A549 treated with AZD2906 at 1 μM for 4 hours (cell line): ENCODE results near the gene PLTP. TPM values are rescaled to one million over a fixed set of nuclear protein-coding genes. Genes with fewer than 3 reads are reported as not detected.

Experiments
- total RNA-seq: library from RNA; stranded (reverse); fragments of 200-300 nt; extraction: Qiagen RNA extraction; gene quantifications from 5 replicates; pipeline ENCODE4 v1.2.3, GENCODE V29; 2022

PLTP gene
- total RNA-seq: 1.4 to 2.0 TPM (median 1.7 TPM) in 5 replicates

GRCh38 chr20:45911486-45912343, at the start of gene PLTP:
Gene PLTP (minus strand): TSS chr20:45912155. CDS start chr20:45911452, 703 bp downstream.

GRCh38 chr20:45934586-45935415, 22.8 kb upstream of the PLTP start, which contains the start of gene PCIF1:
Gene PCIF1 (plus strand): TSS chr20:45934683. CDS start chr20:45939000, 4,317 bp downstream.

GRCh38 chr20:45890985-45891983, 20.7 kb downstream of the PLTP start, which contains the start of the genes CTSA and NEURL2:
Gene CTSA (plus strand): TSS chr20:45891335. CDS start chr20:45891569, 234 bp downstream.
Gene NEURL2 (minus strand): TSS chr20:45891208. CDS start chr20:45890991, 217 bp downstream.

GRCh38 chr20:45887346-45887715, 24.6 kb downstream of the PLTP start, which contains the start of gene SPATA25:
Gene SPATA25 (minus strand): TSS chr20:45887622. CDS start chr20:45887590, 32 bp downstream.

GRCh38 chr20:45880988-45881788, 30.8 kb downstream of the PLTP start, which contains the start of gene ZSWIM1:
Gene ZSWIM1 (plus strand): TSS chr20:45881227. CDS start chr20:45882593, 1,366 bp downstream.

GRCh38 chr20:45857114-45857881, 54.7 kb downstream of the PLTP start, which contains the start of the genes ACOT8 and ZSWIM3:
Gene ACOT8 (minus strand): TSS chr20:45857392. CDS start chr20:45857315, 77 bp downstream.
Gene ZSWIM3 (plus strand): TSS chr20:45857614. CDS start chr20:45857826, 212 bp downstream.

Other genes starting within 250 kb of the PLTP start
- not detected in 5 replicates for gene WFDC11, start 241.9 kb downstream of the PLTP start, total RNA-seq
- not detected in 5 replicates for gene WFDC13, start 210.1 kb downstream of the PLTP start, total RNA-seq
- not detected in 5 replicates for gene WFDC10B, start 207.1 kb downstream of the PLTP start, total RNA-seq
- gene SPINT4, start 189.8 kb downstream of the PLTP start, total RNA-seq: not detected in 5 replicates
- not detected in 5 replicates for gene WFDC3, start 120.3 kb downstream of the PLTP start, total RNA-seq
- gene DNTTIP1, start 120.2 kb downstream of the PLTP start, total RNA-seq: 30.2 to 35.8 TPM (median 35.2 TPM) in 5 replicates
- 217 to 241 TPM (median 229 TPM) in 5 replicates for gene UBE2C, start 99.5 kb downstream of the PLTP start, total RNA-seq
- 0.13 to 0.26 TPM (median 0.25 TPM) in 3 of 5 replicates, not detected in the others for gene TNNC2, start 84.8 kb downstream of the PLTP start, total RNA-seq
- 8.7 to 10.8 TPM (median 10.1 TPM) in 5 replicates for gene SNX21, start 78.4 kb downstream of the PLTP start, total RNA-seq
- gene ACOT8, start 54.8 kb downstream of the PLTP start, total RNA-seq: 18.1 to 21.1 TPM (median 18.5 TPM) in 5 replicates
- 1.6 to 2.2 TPM (median 1.7 TPM) in 5 replicates for gene ZSWIM3, start 54.5 kb downstream of the PLTP start, total RNA-seq
- 4.9 to 5.9 TPM (median 5.8 TPM) in 5 replicates for gene ZSWIM1, start 30.9 kb downstream of the PLTP start, total RNA-seq
- 0.23 to 0.48 TPM (median 0.30 TPM) in 5 replicates for gene SPATA25, start 24.5 kb downstream of the PLTP start, total RNA-seq
- gene NEURL2, start 20.9 kb downstream of the PLTP start, total RNA-seq: 0.61 to 1.1 TPM (median 0.96 TPM) in 5 replicates
- gene CTSA, start 20.8 kb downstream of the PLTP start, total RNA-seq: 91.5 to 122 TPM (median 109 TPM) in 5 replicates
- gene PCIF1, start 22.5 kb upstream of the PLTP start, total RNA-seq: 28.6 to 37.2 TPM (median 33.6 TPM) in 5 replicates
- 6.6 to 9.5 TPM (median 8.6 TPM) in 5 replicates for gene ZNF335, start 60.0 kb upstream of the PLTP start, total RNA-seq
- gene MMP9, start 96.8 kb upstream of the PLTP start, total RNA-seq: 0.19 to 0.52 TPM (median 0.44 TPM) in 5 replicates
- gene SLC12A5, start 117.1 kb upstream of the PLTP start, total RNA-seq: 10.9 to 19.3 TPM (median 13.7 TPM) in 5 replicates
- gene NCOA5, start 177.8 kb upstream of the PLTP start, total RNA-seq: 18.3 to 22.3 TPM (median 20.4 TPM) in 5 replicates
- 3.5 to 5.2 TPM (median 4.3 TPM) in 5 replicates for gene CD40, start 206.2 kb upstream of the PLTP start, total RNA-seq